Measurements from ENCODE around the gene RALGPS1. TPM values are rescaled to one million over a fixed set of nuclear protein-coding genes. Genes with fewer than 3 reads are reported as not detected.

The RALGPS1 gene
- total RNA-seq, 1 donor: 8.2 TPM

- no peaks in the 10 kb centered on the region for H3K9me3 ChIP-seq (ENCODE audit: low read depth, low read length)
- no peaks in the 10 kb centered on the region for H3K4me1 ChIP-seq (ENCODE audit: insufficient read depth, low read length)
Observed at GRCh38 chr9:127194881-127195713, 280.5 kb downstream of the RALGPS1 start.

GRCh38 chr9:127195976-127196825 is 281.6 kb downstream of the RALGPS1 start:
- Histone ChIP-seq H3K27me3 (ENCODE audit: insufficient read depth, low read length) (no peaks in the 10 kb centered on the region), H3K9me3 (ENCODE audit: low read depth, low read length) (no peaks in the 10 kb centered on the region), H3K4me1 (ENCODE audit: insufficient read depth, low read length) (no peaks in the 10 kb centered on the region), H3K4me3 (ENCODE audit: low read length) (no peak overlapping the region)

More at GRCh38 chr9:127194881-127195713, 280.5 kb downstream of the RALGPS1 start:
- Histone ChIP-seq H3K4me3 (ENCODE audit: low read length) (no peak overlapping the region), H3K27me3 (ENCODE audit: insufficient read depth, low read length) (no peaks in the 10 kb centered on the region)

- H3K27me3 ChIP-seq (ENCODE audit: insufficient read depth, low read length): no peaks in the 10 kb centered on the region
- no peak overlapping the region for H3K4me3 ChIP-seq (ENCODE audit: low read length)
- no peaks in the 10 kb centered on the region for H3K9me3 ChIP-seq (ENCODE audit: low read depth, low read length)
- no peaks in the 10 kb centered on the region for H3K4me1 ChIP-seq (ENCODE audit: insufficient read depth, low read length)
Observed at GRCh38 chr9:127196826-127197145, 282.2 kb downstream of the RALGPS1 start.

- Histone ChIP-seq H3K27me3 (ENCODE audit: insufficient read depth, low read length) (no peaks in the 10 kb centered on the region), H3K4me3 (ENCODE audit: low read length) (no peak overlapping the region), H3K9me3 (ENCODE audit: low read depth, low read length) (no peaks in the 10 kb centered on the region), H3K4me1 (ENCODE audit: insufficient read depth, low read length) (no peaks in the 10 kb centered on the region)
Observed at GRCh38 chr9:127197186-127197860, 282.7 kb downstream of the RALGPS1 start.

- Histone ChIP-seq H3K4me1 (ENCODE audit: insufficient read depth, low read length) (no peaks in the 10 kb centered on the region), H3K4me3 (ENCODE audit: low read length) (no peak overlapping the region), H3K9me3 (ENCODE audit: low read depth, low read length) (no peaks in the 10 kb centered on the region), H3K27me3 (ENCODE audit: insufficient read depth, low read length) (no peaks in the 10 kb centered on the region)
Observed at GRCh38 chr9:127197861-127198430, 283.4 kb downstream of the RALGPS1 start.

GRCh38 chr9:127198587-127198986 is 284.0 kb downstream of the RALGPS1 start:
- Histone ChIP-seq H3K4me1 (ENCODE audit: insufficient read depth, low read length) (no peaks in the 10 kb centered on the region), H3K4me3 (ENCODE audit: low read length) (no peak overlapping the region), H3K9me3 (ENCODE audit: low read depth, low read length) (no peaks in the 10 kb centered on the region), H3K27me3 (ENCODE audit: insufficient read depth, low read length) (no peaks in the 10 kb centered on the region)

GRCh38 chr9:127199001-127199791 is 284.6 kb downstream of the RALGPS1 start:
- Histone ChIP-seq H3K4me1 (ENCODE audit: insufficient read depth, low read length) (no peaks in the 10 kb centered on the region), H3K27me3 (ENCODE audit: insufficient read depth, low read length) (no peaks in the 10 kb centered on the region), H3K4me3 (ENCODE audit: low read length) (no peak overlapping the region), H3K9me3 (ENCODE audit: low read depth, low read length) (no peaks in the 10 kb centered on the region)

GRCh38 chr9:127200106-127200862 is 285.7 kb downstream of the RALGPS1 start:
- Histone ChIP-seq H3K27me3 (ENCODE audit: insufficient read depth, low read length) (no peaks in the 10 kb centered on the region), H3K4me3 (ENCODE audit: low read length) (no peak overlapping the region), H3K9me3 (ENCODE audit: low read depth, low read length) (no peaks in the 10 kb centered on the region), H3K4me1 (ENCODE audit: insufficient read depth, low read length) (no peaks in the 10 kb centered on the region)

- H3K4me1 ChIP-seq (ENCODE audit: insufficient read depth, low read length): no peaks in the 10 kb centered on the region
- no peak overlapping the region for H3K4me3 ChIP-seq (ENCODE audit: low read length)
- H3K9me3 ChIP-seq (ENCODE audit: low read depth, low read length): no peaks in the 10 kb centered on the region
- no peaks in the 10 kb centered on the region for H3K27me3 ChIP-seq (ENCODE audit: insufficient read depth, low read length)
Observed at GRCh38 chr9:127201071-127201541, 286.5 kb downstream of the RALGPS1 start.

GRCh38 chr9:127201731-127202130 is 287.1 kb downstream of the RALGPS1 start:
- no peak overlapping the region for H3K4me3 ChIP-seq (ENCODE audit: low read length)
- H3K9me3 ChIP-seq (ENCODE audit: low read depth, low read length): no peaks in the 10 kb centered on the region
- no peaks in the 10 kb centered on the region for H3K4me1 ChIP-seq (ENCODE audit: insufficient read depth, low read length)
- no peaks in the 10 kb centered on the region for H3K27me3 ChIP-seq (ENCODE audit: insufficient read depth, low read length)

- H3K27me3 ChIP-seq (ENCODE audit: insufficient read depth, low read length): no peaks in the 10 kb centered on the region
- no peak overlapping the region for H3K4me3 ChIP-seq (ENCODE audit: low read length)
- H3K9me3 ChIP-seq (ENCODE audit: low read depth, low read length): no peaks in the 10 kb centered on the region
- H3K4me1 ChIP-seq (ENCODE audit: insufficient read depth, low read length): no peaks in the 10 kb centered on the region
Observed at GRCh38 chr9:127202461-127203169, 288.0 kb downstream of the RALGPS1 start.

- Histone ChIP-seq H3K27me3 (ENCODE audit: insufficient read depth, low read length) (no peaks in the 10 kb centered on the region), H3K4me3 (ENCODE audit: low read length) (no peak overlapping the region), H3K9me3 (ENCODE audit: low read depth, low read length) (no peaks in the 10 kb centered on the region), H3K4me1 (ENCODE audit: insufficient read depth, low read length) (no peaks in the 10 kb centered on the region)
Observed at GRCh38 chr9:127203681-127204327, 289.2 kb downstream of the RALGPS1 start.

Measured in mononuclear cell (primary cell).